Endothelial cell of umbilical vein (primary cell): ENCODE results near the gene CACNB1. TPM values are rescaled to one million over a fixed set of nuclear protein-coding genes. Genes with fewer than 3 reads are reported as not detected.
A peak's percentile ranks its signal among the peaks of the same experiment; 100 is the strongest.

Experiments used
- BruUV-seq: library from RNA; stranded (reverse); fragments of 400-500 nt; replicated peaks from 2 replicates; lab custom pipeline; 2021; lab: Mats Ljungman, UMichigan
- CTCF ChIA-PET: fragments of 300-600, 350-600 bp; sonication (Branson Sonifier 250); formaldehyde crosslinking; loops from one replicate; lab custom pipeline; 2021; ENCODE audit warnings: antibody characterized with exemption, inconsistent platforms; lab: Charles Lee
- POLR2A ChIA-PET: fragments of 300-600, 350-600 bp; sonication (Branson Sonifier 250); formaldehyde crosslinking; loops from one replicate; lab custom pipeline; 2021; ENCODE audit warnings: antibody characterized with exemption, inconsistent platforms; lab: Charles Lee
- DNase-seq: peaks from one replicate; pipeline ENCODE4 v3.0.0-alpha.2; 2011; ENCODE audit warnings: low read depth, low spot score
- FAIRE-seq: peaks from 2 replicates; lab custom pipeline; 2011; peaks lifted over from hg19 to GRCh38; lab: Jason Lieb, UNC
- H2AFZ ChIP-seq: 2 replicates; pipeline ENCODE4 v1.6.0; 2012; ENCODE audit warnings: low read depth, low read length, control low read depth, inconsistent platforms
- H3K27ac ChIP-seq: 2 replicates; pipeline ENCODE4 v1.5.1; 2011; ENCODE audit warnings: low read depth, mild to moderate bottlenecking, control low read depth, low read length, moderate library complexity; ENCODE audit not compliant: insufficient read depth
- H3K27me3 ChIP-seq, 2 experiments: 2 replicates each; pipeline versions ENCODE4 v1.6.0 to v1.6.1; 2011; ENCODE audit warnings: low read length in 2 of 2, mixed read lengths in 1 of 2; ENCODE audit not compliant: control insufficient read depth in 2 of 2, insufficient read depth in 2 of 2
- H3K36me3 ChIP-seq, 2 experiments: 2 replicates in 1 of 2; 3 replicates in 1 of 2; pipeline ENCODE4 v1.5.1; 2011; ENCODE audit warnings: low read length in 2 of 2, mild to moderate bottlenecking in 1 of 2, moderate library complexity in 1 of 2; ENCODE audit not compliant: control insufficient read depth in 2 of 2, insufficient read depth in 2 of 2; ENCODE audit errors: extremely low read depth in 1 of 2
- H3K4me1 ChIP-seq: 3 replicates; pipeline ENCODE4 v1.5.1; 2011; ENCODE audit warnings: mild to moderate bottlenecking, low read length; ENCODE audit not compliant: control insufficient read depth, insufficient read depth; ENCODE audit errors: extremely low read depth
- H3K4me2 ChIP-seq: 2 replicates; pipeline ENCODE4 v1.6.1; 2011; ENCODE audit warnings: low read length, control low read depth, mixed read lengths; ENCODE audit not compliant: insufficient read depth
- H3K4me3 ChIP-seq, 3 experiments: fragments of 200-600 bp in 1 of 3; sonication (generic), shearing (Covaris generic) in 1 of 3; replicated peaks in 1 of 3; 2 replicates each; pipeline ENCODE4 v1.5.1; 2011 to 2016; ENCODE audit warnings: control low read depth in 3 of 3, low read length in 3 of 3, mild to moderate bottlenecking in 2 of 3, inconsistent platforms in 1 of 3, low read depth in 1 of 3, moderate library complexity in 1 of 3; ENCODE audit not compliant: insufficient read depth in 1 of 3
- H3K79me2 ChIP-seq: 2 replicates; pipeline ENCODE4 v1.6.0; 2012; ENCODE audit warnings: low read length, inconsistent platforms; ENCODE audit not compliant: control insufficient read depth, insufficient read depth
- H3K9ac ChIP-seq: replicated peaks from 2 replicates; pipeline ENCODE3; 2011; ENCODE audit warnings: low read length, control low read depth; ENCODE audit not compliant: insufficient read depth; ENCODE audit errors: extremely low read depth
- H3K9me1 ChIP-seq: replicated peaks from 3 replicates; pipeline ENCODE4 v1.6.0; 2011; ENCODE audit warnings: mild to moderate bottlenecking, low read length; ENCODE audit not compliant: control insufficient read depth, insufficient read depth; ENCODE audit errors: extremely low read depth
- H3K9me3 ChIP-seq: replicated peaks from 2 replicates; pipeline ENCODE4 v1.5.1; 2012; ENCODE audit warnings: low read length, inconsistent platforms; ENCODE audit not compliant: control insufficient read depth, insufficient read depth
- H4K20me1 ChIP-seq: replicated peaks from 2 replicates; pipeline ENCODE3; 2011; ENCODE audit warnings: mild to moderate bottlenecking, low read length; ENCODE audit not compliant: control insufficient read depth, insufficient read depth; ENCODE audit errors: extremely low read depth
- FOS ChIP-seq: IDR thresholded peaks from 2 replicates; pipeline ENCODE4 v1.6.1; 2011; ENCODE audit warnings: mild to moderate bottlenecking, low read length, moderate library complexity, borderline replicate concordance; ENCODE audit not compliant: insufficient read depth
- GATA2 ChIP-seq: IDR thresholded peaks from 2 replicates; pipeline ENCODE4 v1.7.0; 2011; ENCODE audit warnings: low read depth, mild to moderate bottlenecking, moderate library complexity, mixed read lengths, low read length; ENCODE audit not compliant: insufficient read length, insufficient read depth
- dilution Hi-C: fragments of 300-500 bp; cut with MboI; formaldehyde crosslinking; loops from one replicate; pipeline ENCODE4 v1.15.0; 2019; ENCODE audit warnings: low sequenced_read_pairs; ENCODE audit not compliant: extremely low pct_ligation_motif_present
- intact Hi-C: fragments of 100-400 bp; cut with micrococcal nuclease; formaldehyde crosslinking; loops from one replicate; pipeline ENCODE4 v1.10.0; 2022
- polyA plus RNA-seq, 4 experiments: library from polyadenylated mRNA; depleted of rRNA in 3 of 4; stranded (reverse) in 3 of 4; unstranded in 1 of 4; fragments of >200 nt; gene quantifications; 2 replicates each; pipeline versions ENCODE4 v1.2.1 to v1.2.3, GENCODE V29; 2011 to 2012; ENCODE audit warnings: missing spikeins in 1 of 4
- total RNA-seq: library from RNA; stranded (reverse); gene quantifications from 2 replicates; pipeline ENCODE4 v1.2.3, GENCODE V29; 2021
- TF ChIP-seq, protein P1 (sequence below), 2 donors: IDR thresholded peaks; 1 replicate in 1 of 2; 2 replicates in 1 of 2; pipeline ENCODE4 v1.5.1; 2011; ENCODE audit warnings: low read length in 2 of 2, mild to moderate bottlenecking in 2 of 2, moderate library complexity in 2 of 2, control low read depth in 1 of 2, inconsistent platforms in 1 of 2, low read depth in 1 of 2; ENCODE audit not compliant: insufficient read depth in 1 of 2; ENCODE audit errors: extremely low read depth in 1 of 2

Gene CACNB1
- total and polyA plus RNA-seq, 2 donors (not counting 3 experiments of a cell fraction or from before 2014, with no cell fraction given): 4.7 to 12.3 TPM

DNA sequence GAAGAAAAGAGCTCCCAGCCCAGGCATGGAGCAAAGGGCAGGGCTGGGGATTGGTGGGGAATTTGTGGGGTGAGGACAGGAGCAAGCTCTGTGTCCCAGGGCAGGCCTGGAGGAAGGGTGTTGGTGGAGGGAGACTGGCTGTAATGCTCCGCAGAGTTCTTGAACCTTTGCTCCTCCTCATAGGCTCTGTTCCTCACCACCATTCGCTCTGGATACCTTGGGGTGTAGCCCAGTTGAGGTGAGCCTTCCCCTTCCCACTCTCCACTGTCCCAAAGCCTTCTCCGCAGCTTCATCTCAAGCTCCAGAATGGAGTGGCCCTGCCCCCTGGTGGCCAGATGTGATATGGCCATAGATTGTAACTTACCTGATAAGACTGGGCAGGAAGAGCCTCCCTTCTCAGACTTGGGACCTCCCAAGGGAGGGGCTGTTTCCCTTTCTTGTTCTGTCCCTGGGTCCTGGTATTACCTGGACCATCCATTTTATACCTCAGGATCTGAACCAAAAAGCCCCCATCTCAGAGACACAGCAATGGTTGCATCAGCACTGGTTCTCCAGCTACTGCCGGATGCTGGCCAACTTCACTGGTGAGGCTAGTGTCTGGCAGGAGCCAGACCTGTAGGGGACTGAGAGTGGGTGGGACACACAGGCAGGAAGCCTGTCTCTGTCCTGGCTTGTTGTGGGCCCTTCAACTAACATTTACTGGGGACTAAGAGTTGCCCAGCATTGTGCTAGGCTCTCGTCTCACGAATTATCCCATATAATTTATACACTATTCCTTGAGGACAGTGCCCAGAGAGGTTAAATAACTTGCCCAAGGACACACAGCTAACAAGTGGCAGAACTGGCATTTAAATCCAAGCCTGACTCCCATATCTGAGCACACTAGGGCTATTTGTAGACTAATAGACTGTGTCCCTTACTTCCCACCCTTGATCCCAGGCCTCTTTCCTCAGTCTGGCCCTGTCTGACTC lies 47.4 kb upstream of the CACNB1 start:
- Histone ChIP-seq H4K20me1 (no peaks in the 10 kb centered on the region), H3K9me1 (no peaks in the 10 kb centered on the region), H3K27me3 (no peaks in the 10 kb centered on the region), H2AFZ (no peak overlapping the region), H3K4me2 (no peak overlapping the region), H3K9ac (no peak overlapping the region), H3K4me3 (no peak overlapping the region), H3K9me3 (no peaks in the 10 kb centered on the region), H3K36me3 (no peaks in the 10 kb centered on the region), H3K79me2 (no peaks in the 10 kb centered on the region), H3K4me1 (no peaks in the 10 kb centered on the region), H3K27ac (no peak overlapping the region)
- POLR2A ChIA-PET: interaction anchor here (0.5 to 1.0 kb wide), 5 partner anchors 20 to 302 kb away, joined by 3 to 8 read pairs (median 5); partner anchors contain the start of gene RPL19
- CTCF ChIA-PET: interaction anchor here (0.5 to 12.5 kb wide), 55 partner anchors 9 to 687 kb away, joined by 3 to 420 read pairs (median 5); partner anchors contain the start of genes FBXL20, FBXO47, RPL19 and STAC2
- FAIRE-seq (peak; percentile 89), DNase-seq (peak; percentile 82)
- TF ChIP-seq FOS: no peak
- TF ChIP-seq, protein P1, sequence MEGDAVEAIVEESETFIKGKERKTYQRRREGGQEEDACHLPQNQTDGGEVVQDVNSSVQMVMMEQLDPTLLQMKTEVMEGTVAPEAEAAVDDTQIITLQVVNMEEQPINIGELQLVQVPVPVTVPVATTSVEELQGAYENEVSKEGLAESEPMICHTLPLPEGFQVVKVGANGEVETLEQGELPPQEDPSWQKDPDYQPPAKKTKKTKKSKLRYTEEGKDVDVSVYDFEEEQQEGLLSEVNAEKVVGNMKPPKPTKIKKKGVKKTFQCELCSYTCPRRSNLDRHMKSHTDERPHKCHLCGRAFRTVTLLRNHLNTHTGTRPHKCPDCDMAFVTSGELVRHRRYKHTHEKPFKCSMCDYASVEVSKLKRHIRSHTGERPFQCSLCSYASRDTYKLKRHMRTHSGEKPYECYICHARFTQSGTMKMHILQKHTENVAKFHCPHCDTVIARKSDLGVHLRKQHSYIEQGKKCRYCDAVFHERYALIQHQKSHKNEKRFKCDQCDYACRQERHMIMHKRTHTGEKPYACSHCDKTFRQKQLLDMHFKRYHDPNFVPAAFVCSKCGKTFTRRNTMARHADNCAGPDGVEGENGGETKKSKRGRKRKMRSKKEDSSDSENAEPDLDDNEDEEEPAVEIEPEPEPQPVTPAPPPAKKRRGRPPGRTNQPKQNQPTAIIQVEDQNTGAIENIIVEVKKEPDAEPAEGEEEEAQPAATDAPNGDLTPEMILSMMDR (IDR thresholded peaks at IDR 0.05; ENCODE audit: extremely low read depth in 1 of 2, insufficient read depth in 1 of 2, low read depth in 1 of 2, low read length in 2 of 2): peak; percentile 84 to 92
- peak; percentile 25 for TF ChIP-seq GATA2
- dilution Hi-C loops (no loop called here), intact Hi-C loops (loop anchor here (1.0 kb wide), 2 partner anchors 38 to 262 kb away; no protein-coding TSS in a partner anchor)
- no TSS peak for BruUV-seq
